H9 (cell line): ENCODE data around the gene SETBP1. TPM values are rescaled to one million over a fixed set of nuclear protein-coding genes. Genes with fewer than 3 reads are reported as not detected.

ENCODE experiments used
- DNase-seq: peaks from one replicate; pipeline ENCODE4 v3.0.0-alpha.2; 2017
- H2AFZ ChIP-seq: one replicate; pipeline ENCODE4 v1.6.1; 2013; ENCODE audit warnings: mild to moderate bottlenecking, low read length, control low read depth, moderate library complexity
- H2AK5ac ChIP-seq: 2 replicates; pipeline ENCODE4 v1.6.1; 2013; ENCODE audit warnings: low read length, control low read depth, mixed read lengths; ENCODE audit not compliant: insufficient read length
- H2BK120ac ChIP-seq: one replicate; pipeline ENCODE4 v1.6.1; 2013; ENCODE audit warnings: low read depth, mild to moderate bottlenecking, low read length, control low read depth, inconsistent platforms; ENCODE audit not compliant: poor library complexity, severe bottlenecking
- H2BK12ac ChIP-seq: 2 replicates; pipeline ENCODE4 v1.6.1; 2013; ENCODE audit warnings: low read length, control low read depth, mixed read lengths, low read depth; ENCODE audit not compliant: insufficient read length
- H2BK15ac ChIP-seq: 2 replicates; pipeline ENCODE4 v1.6.1; 2013; ENCODE audit warnings: low read depth, low read length, control low read depth
- H2BK20ac ChIP-seq: one replicate; pipeline ENCODE4 v1.6.1; 2013; ENCODE audit warnings: low read depth, mild to moderate bottlenecking, low read length, control low read depth, inconsistent platforms; ENCODE audit not compliant: poor library complexity, severe bottlenecking
- H2BK5ac ChIP-seq: 2 replicates; pipeline ENCODE4 v1.6.1; 2013; ENCODE audit warnings: low read length, control low read depth, mixed read lengths; ENCODE audit not compliant: insufficient read length
- H3K14ac ChIP-seq: 2 replicates; pipeline ENCODE4 v1.6.1; 2013; ENCODE audit warnings: low read length, control low read depth; ENCODE audit not compliant: insufficient read depth
- H3K18ac ChIP-seq: 2 replicates; pipeline ENCODE4 v1.6.1; 2013; ENCODE audit warnings: low read depth, mild to moderate bottlenecking, mixed read lengths, low read length, control low read depth; ENCODE audit not compliant: insufficient read length
- H3K23ac ChIP-seq: 2 replicates; pipeline ENCODE4 v1.6.1; 2013; ENCODE audit warnings: low read length, control low read depth, mixed read lengths, low read depth; ENCODE audit not compliant: insufficient read length
- H3K23me2 ChIP-seq: 2 replicates; pipeline ENCODE4 v1.6.1; 2013; ENCODE audit warnings: low read depth, mild to moderate bottlenecking, mixed read lengths, low read length, control low read depth; ENCODE audit not compliant: insufficient read length, poor library complexity, severe bottlenecking
- H3K27ac ChIP-seq: 2 replicates; pipeline ENCODE4 v1.5.1; 2013; ENCODE audit warnings: low read length, control low read depth, mixed read lengths, low read depth; ENCODE audit not compliant: insufficient read length
- H3K27me3 ChIP-seq: 2 replicates; pipeline ENCODE4 v1.6.1; 2013; ENCODE audit warnings: low read length, control low read depth, inconsistent platforms; ENCODE audit not compliant: insufficient read depth
- H3K4ac ChIP-seq: 2 replicates; pipeline ENCODE4 v1.6.1; 2013; ENCODE audit warnings: low read depth, mild to moderate bottlenecking, control low read depth, inconsistent platforms, low read length, moderate library complexity
- H3K4me1 ChIP-seq: 2 replicates; pipeline ENCODE4 v1.6.1; 2013; ENCODE audit warnings: low read length, control low read depth, inconsistent platforms; ENCODE audit not compliant: insufficient read depth
- H3K4me2 ChIP-seq: 2 replicates; pipeline ENCODE4 v1.6.1; 2013; ENCODE audit warnings: low read length, control low read depth, mixed read lengths; ENCODE audit not compliant: insufficient read length, insufficient read depth
- H3K56ac ChIP-seq: 2 replicates; pipeline ENCODE4 v1.6.1; 2013; ENCODE audit warnings: low read depth, mild to moderate bottlenecking, mixed read lengths, low read length, control low read depth; ENCODE audit not compliant: insufficient read length
- H3K79me1 ChIP-seq: 2 replicates; pipeline ENCODE4 v1.6.1; 2013; ENCODE audit warnings: low read depth, mild to moderate bottlenecking, moderate library complexity, low read length, control low read depth, inconsistent platforms; ENCODE audit not compliant: insufficient read depth, poor library complexity, severe bottlenecking
- H3K79me2 ChIP-seq: 2 replicates; pipeline ENCODE4 v1.6.1; 2013; ENCODE audit warnings: low read length, control low read depth, inconsistent platforms; ENCODE audit not compliant: insufficient read depth
- H3K9ac ChIP-seq: 2 replicates; pipeline ENCODE4 v1.6.1; 2013; ENCODE audit warnings: low read length, control low read depth, mixed read lengths; ENCODE audit not compliant: insufficient read length; ENCODE audit errors: extremely low read depth
- H3K9me3 ChIP-seq: one replicate; pipeline ENCODE4 v1.6.1; 2013; ENCODE audit warnings: low read depth, low read length, inconsistent platforms; ENCODE audit not compliant: control insufficient read depth
- H3T11ph ChIP-seq: one replicate; pipeline ENCODE4 v1.6.1; 2013; ENCODE audit warnings: mild to moderate bottlenecking, low read length, control low read depth, inconsistent platforms
- H4K20me1 ChIP-seq: one replicate; pipeline ENCODE4 v1.6.1; 2013; ENCODE audit not compliant: control insufficient read depth, insufficient read length, insufficient read depth
- H4K5ac ChIP-seq: 2 replicates; pipeline ENCODE4 v1.6.1; 2013; ENCODE audit warnings: low read depth, mild to moderate bottlenecking, mixed read lengths, low read length, control low read depth; ENCODE audit not compliant: insufficient read length
- H4K8ac ChIP-seq: replicated peaks from 2 replicates; pipeline ENCODE4 v1.6.1; 2013; ENCODE audit warnings: low read length, control low read depth, mixed read lengths, low read depth; ENCODE audit not compliant: insufficient read length
- H4K91ac ChIP-seq: 2 replicates; pipeline ENCODE4 v1.6.1; 2013; ENCODE audit warnings: low read depth, mild to moderate bottlenecking, moderate library complexity, mixed read lengths, low read length, control low read depth; ENCODE audit not compliant: insufficient read length
- H3K27ac Mint-ChIP-seq, 3 experiments: 2 replicates in 2 of 3; 3 replicates in 1 of 3; pipeline ENCODE4 v1.8.0; 2020 to 2021; ENCODE audit warnings: mixed read lengths in 3 of 3, mild to moderate bottlenecking in 1 of 3, moderate library complexity in 1 of 3
- H3K27me3 Mint-ChIP-seq: 2 replicates; pipeline ENCODE4 v1.8.0; 2021; ENCODE audit warnings: low read depth, mild to moderate bottlenecking, moderate library complexity, mixed read lengths
- H3K36me3 Mint-ChIP-seq, 3 experiments: 2 replicates in 2 of 3; 3 replicates in 1 of 3; pipeline ENCODE4 v1.8.0; 2020 to 2021; ENCODE audit warnings: low read depth in 3 of 3, mixed read lengths in 3 of 3; ENCODE audit not compliant: insufficient read depth in 1 of 3
- H3K4me1 Mint-ChIP-seq, 2 experiments: 2 replicates each; pipeline ENCODE4 v1.8.0; 2020; ENCODE audit warnings: mixed read lengths in 2 of 2
- H3K4me3 Mint-ChIP-seq, 2 experiments: 2 replicates in 1 of 2; 3 replicates in 1 of 2; pipeline ENCODE4 v1.8.0; 2020 to 2021; ENCODE audit warnings: mild to moderate bottlenecking in 2 of 2, mixed read lengths in 2 of 2, moderate library complexity in 1 of 2
- H3K9me3 Mint-ChIP-seq, 2 experiments: 2 replicates in 1 of 2; 3 replicates in 1 of 2; pipeline ENCODE4 v1.8.0; 2020; ENCODE audit warnings: mild to moderate bottlenecking in 2 of 2, mixed read lengths in 2 of 2, moderate library complexity in 1 of 2
- CTCF ChIP-seq: fragments of 200-600 bp; sonication (generic); conservative IDR thresholded peaks from 3 replicates; pipeline ENCODE4 v1.8.0; 2021; ENCODE audit warnings: antibody characterized with exemption, mild to moderate bottlenecking
- WGBS: extraction: QIAGEN DNeasy Blood & Tissue Kit; methylation state at CpG from one replicate; pipeline ENCODE4 v1.1.7; 2013; ENCODE audit warnings: missing lambda C conversion rate, low lambda C conversion rate, mixed read lengths; ENCODE audit not compliant: insufficient read length; ENCODE audit errors: extremely low coverage; 5-methylcytosine and 5-hydroxymethylcytosine counted together
- total RNA-seq: library from RNA; stranded (reverse); gene quantifications from 2 replicates; pipeline ENCODE4 v1.2.1, GENCODE V29; 2021

Gene SETBP1
- total RNA-seq, 1 experiment from 2014 or later, result 4.6 TPM

- Histone ChIP-seq H4K5ac (no peak overlapping the region), H2BK120ac (no peak overlapping the region), H2AFZ (no peak overlapping the region), H4K91ac (no peak overlapping the region), H3K23ac (no peak overlapping the region), H3K23me2 (no peaks in the 10 kb centered on the region), H3T11ph (no peak overlapping the region), H3K79me1 (no peaks in the 10 kb centered on the region), H3K14ac (no peak overlapping the region), H2BK20ac (no peak overlapping the region), H3K9ac (no peak overlapping the region), H2BK15ac (no peak overlapping the region), H3K27ac (no peak overlapping the region), H3K18ac (no peak overlapping the region), H3K56ac (no peak overlapping the region), H3K4ac (no peak overlapping the region), H3K4me1 (peaks cover 12% of the 10 kb centered on the region; the same call in 1 of the 2 replicates), H2BK12ac (no peak overlapping the region), H2AK5ac (no peak overlapping the region), H4K8ac (no peak overlapping the region), H3K9me3 (no peaks in the 10 kb centered on the region), H3K4me2 (no peak overlapping the region), H4K20me1 (no peaks in the 10 kb centered on the region), H3K27me3 (no peaks in the 10 kb centered on the region), H3K79me2 (no peaks in the 10 kb centered on the region), H2BK5ac (no peak overlapping the region)
- Mint-ChIP-seq H3K4me1 (peaks cover 50 to 54% of the 10 kb centered on the region in 2 experiments), H3K4me3 (no peak overlapping the region), H3K36me3 (no peaks in the 10 kb centered on the region; a peak in 1 of 7 replicates), H3K27ac (peak overlapping the region in 1 of 3 experiments; percentile 64; a peak in 2 of 7 replicates), H3K9me3 (no peaks in the 10 kb centered on the region), H3K27me3 (no peaks in the 10 kb centered on the region)
- DNase-seq, result no peak
- no CpG with 5 or more reads among the region's 5 CpGs for WGBS
- TF ChIP-seq CTCF, result 0 out of 3 replicates have a peak, but pooled peaks have one; percentile 15
Measured at GRCh38 chr18:44834867-44835469, 154.3 kb downstream of the SETBP1 start.
